Ishikawa (cell line): Measurements from ENCODE around the gene TASP1.

Source experiments
- CEBPB ChIP-seq: IDR thresholded peaks from 2 replicates; pipeline ENCODE4 v1.6.1; 2012
- CREB1 ChIP-seq: IDR thresholded peaks from 2 replicates; pipeline ENCODE4 v1.6.1; 2012; ENCODE audit warnings: low read depth
- EP300 ChIP-seq: IDR thresholded peaks from 2 replicates; pipeline ENCODE4 v1.6.1; 2012; ENCODE audit warnings: borderline replicate concordance
- FOXM1 ChIP-seq: IDR thresholded peaks from 2 replicates; pipeline ENCODE4 v1.6.1; 2012; ENCODE audit warnings: low read depth, borderline replicate concordance
- MAX ChIP-seq: IDR thresholded peaks from 2 replicates; pipeline ENCODE4 v1.6.1; 2012
- NFIC ChIP-seq: IDR thresholded peaks from 2 replicates; pipeline ENCODE4 v1.6.1; 2012
- RAD21 ChIP-seq: IDR thresholded peaks from 2 replicates; pipeline ENCODE4 v1.6.1; 2012; ENCODE audit warnings: low read depth
- REST ChIP-seq: IDR thresholded peaks from 2 replicates; pipeline ENCODE4 v1.6.1; 2012; ENCODE audit warnings: low read depth, mild to moderate bottlenecking
- TCF12 ChIP-seq: IDR thresholded peaks from 2 replicates; pipeline ENCODE4 v1.6.1; 2012; ENCODE audit warnings: low read depth
- TEAD4 ChIP-seq: IDR thresholded peaks from 2 replicates; pipeline ENCODE4 v1.6.1; 2012
- USF1 ChIP-seq: IDR thresholded peaks from 2 replicates; pipeline ENCODE4 v1.6.1; 2012

GRCh38 chr20:13552061-13552460 is 86.7 kb downstream of the TASP1 start:
- TF ChIP-seq EP300: no peak
- no peak for TF ChIP-seq TCF12
- TF ChIP-seq RAD21: no peak
- no peak for TF ChIP-seq REST
- TF ChIP-seq USF1: no peak
- TF ChIP-seq FOXM1: no peak
- no peak for TF ChIP-seq CEBPB
- TF ChIP-seq CREB1: no peak
- TF ChIP-seq NFIC: no peak
- no peak for TF ChIP-seq TEAD4
- no peak for TF ChIP-seq MAX
